ENCODE results near the gene ATP1A3. TPM values are rescaled to one million over a fixed set of nuclear protein-coding genes. Genes with fewer than 3 reads are reported as not detected.

ATP1A3 gene
- total and polyA plus RNA-seq, 12 donors: 38.0 to 419 (median 334) TPM

- TF ChIP-seq, protein P1, sequence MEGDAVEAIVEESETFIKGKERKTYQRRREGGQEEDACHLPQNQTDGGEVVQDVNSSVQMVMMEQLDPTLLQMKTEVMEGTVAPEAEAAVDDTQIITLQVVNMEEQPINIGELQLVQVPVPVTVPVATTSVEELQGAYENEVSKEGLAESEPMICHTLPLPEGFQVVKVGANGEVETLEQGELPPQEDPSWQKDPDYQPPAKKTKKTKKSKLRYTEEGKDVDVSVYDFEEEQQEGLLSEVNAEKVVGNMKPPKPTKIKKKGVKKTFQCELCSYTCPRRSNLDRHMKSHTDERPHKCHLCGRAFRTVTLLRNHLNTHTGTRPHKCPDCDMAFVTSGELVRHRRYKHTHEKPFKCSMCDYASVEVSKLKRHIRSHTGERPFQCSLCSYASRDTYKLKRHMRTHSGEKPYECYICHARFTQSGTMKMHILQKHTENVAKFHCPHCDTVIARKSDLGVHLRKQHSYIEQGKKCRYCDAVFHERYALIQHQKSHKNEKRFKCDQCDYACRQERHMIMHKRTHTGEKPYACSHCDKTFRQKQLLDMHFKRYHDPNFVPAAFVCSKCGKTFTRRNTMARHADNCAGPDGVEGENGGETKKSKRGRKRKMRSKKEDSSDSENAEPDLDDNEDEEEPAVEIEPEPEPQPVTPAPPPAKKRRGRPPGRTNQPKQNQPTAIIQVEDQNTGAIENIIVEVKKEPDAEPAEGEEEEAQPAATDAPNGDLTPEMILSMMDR (IDR thresholded peaks at IDR 0.05): no peak
- no peaks in the 10 kb centered on the region for H3K4me1 ChIP-seq
- peaks cover 26 to 96% (median 91%) of the 10 kb centered on the region in 7 donors for H3K27me3 ChIP-seq
- H3K4me3 ChIP-seq: no peak overlapping the region
- no peak overlapping the region for H3K27ac ChIP-seq
- DNase-seq (no peak), ATAC-seq (no peak)
- 7 to 10% methylated on average over 20 to 22 of the region's 22 CpGs for WGBS, 2 donors
- H3K36me3 ChIP-seq: no peaks in the 10 kb centered on the region
- intact Hi-C loops (cut with DNase I): no loop called here
- H3K9me3 ChIP-seq: no peaks in the 10 kb centered on the region
Observed at GRCh38 chr19:41921577-41922576, 72.2 kb downstream of the ATP1A3 start.

GRCh38 chr19:41920882-41921576 is 73.0 kb downstream of the ATP1A3 start:
- Histone ChIP-seq H3K9me3 (no peaks in the 10 kb centered on the region), H3K27me3 (peaks cover 18 to 96% (median 91%) of the 10 kb centered on the region in 7 donors), H3K36me3 (no peaks in the 10 kb centered on the region), H3K4me3 (no peak overlapping the region), H3K4me1 (no peaks in the 10 kb centered on the region), H3K27ac (no peak overlapping the region)
- DNase-seq (no peak), ATAC-seq (no peak)
- 5 to 8% methylated on average over 26 of the region's 26 CpGs for WGBS, 2 donors
- TF ChIP-seq, protein P1 (IDR thresholded peaks at IDR 0.05): no peak
- intact Hi-C loops (cut with DNase I): no loop called here

GRCh38 chr19:41919948-41920712 is 73.9 kb downstream of the ATP1A3 start:
- no peak overlapping the region for H3K27ac ChIP-seq
- H3K4me1 ChIP-seq: peaks cover 0 to 2% (median 0%) of the 10 kb centered on the region in 9 donors
- no peak for DNase-seq
- 85 to 86% methylated on average over 33 of the region's 33 CpGs for WGBS, 2 donors
- no peaks in the 10 kb centered on the region for H3K9me3 ChIP-seq
- H3K36me3 ChIP-seq: no peaks in the 10 kb centered on the region
- intact Hi-C loops (cut with DNase I): no loop called here
- no peak overlapping the region for H3K4me3 ChIP-seq
- ATAC-seq: no peak
- TF ChIP-seq, protein P1 (IDR thresholded peaks at IDR 0.05): no peak
- H3K27me3 ChIP-seq: peaks cover 14 to 96% (median 91%) of the 10 kb centered on the region in 7 donors

Data from heart right ventricle (tissue), 16 donors.